HG03571 (cell line): Measurements from ENCODE around the gene DGLUCY.
A peak's percentile ranks its signal among the peaks of the same experiment; 100 is the strongest.
"Not testable (repeated sequence)": the region's sequence is repeated elsewhere in the genome, so short reads cannot be mapped to it uniquely, and the experiment has no call there.

Source experiments
- ATAC-seq: cut with Tn5 transposase; IDR thresholded peaks from one replicate; pipeline ENCODE4 v1.9.1; 2021; ENCODE audit not compliant: unreplicated experiment

The DGLUCY gene

DNA sequence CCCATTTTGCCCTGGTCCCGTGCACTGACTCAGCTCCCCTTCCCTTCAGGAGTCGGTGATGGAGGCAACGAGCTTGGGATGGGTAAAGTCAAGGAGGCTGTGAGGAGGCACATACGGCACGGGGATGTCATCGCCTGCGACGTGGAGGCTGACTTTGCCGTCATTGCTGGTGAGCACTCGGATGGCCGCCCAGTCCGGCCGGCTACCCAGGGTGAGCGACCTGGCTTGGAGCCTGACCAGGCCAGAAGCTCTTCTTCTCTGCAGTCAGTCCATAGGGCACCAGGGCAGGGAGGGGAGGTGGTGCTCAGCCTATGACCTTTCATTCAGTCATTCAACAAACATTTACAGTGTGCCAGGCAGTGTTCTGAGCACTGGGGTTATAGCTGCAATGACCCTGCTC, 90.8 kb downstream of the DGLUCY start:
- no peak for ATAC-seq

DNA sequence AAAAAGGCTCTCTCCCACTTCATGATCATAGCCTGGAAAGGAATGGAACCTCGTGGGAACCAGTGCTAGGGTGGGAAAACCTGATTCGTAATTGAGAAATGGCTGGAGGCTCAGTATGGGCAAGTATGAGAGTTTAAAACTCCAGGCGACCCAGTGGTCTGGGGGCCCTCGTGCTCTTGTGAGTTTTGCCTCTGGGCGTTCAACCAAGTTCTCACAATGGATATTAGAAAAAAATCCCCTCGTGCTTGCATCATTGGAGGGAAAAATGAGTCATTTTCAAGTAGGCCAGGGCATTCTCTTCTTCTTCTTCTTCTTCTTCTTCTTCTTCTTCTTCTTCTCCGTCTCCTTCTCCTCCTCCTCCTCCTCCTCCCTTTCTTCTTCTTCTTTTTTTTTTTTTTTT, 91.6 kb downstream of the DGLUCY start:
- no peak for ATAC-seq

DNA sequence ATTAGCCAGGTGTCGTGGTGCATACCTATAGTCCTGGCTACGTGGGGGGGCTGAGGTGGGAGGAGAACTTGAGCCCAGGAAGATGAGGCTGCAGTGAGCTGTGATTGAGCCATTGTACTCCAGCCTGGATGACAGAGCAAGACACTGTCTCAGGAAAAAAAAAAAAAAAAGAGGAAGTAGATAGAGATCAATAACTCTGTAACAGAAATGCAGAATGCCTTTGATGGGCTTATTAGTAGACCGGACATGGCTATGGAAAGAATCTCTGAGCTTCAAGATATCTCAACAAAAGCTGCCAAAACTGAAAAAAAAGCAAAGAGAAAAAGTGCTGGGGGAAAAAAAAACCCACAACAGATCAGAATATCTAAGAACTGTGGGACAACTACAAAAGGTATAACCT, 93.1 kb downstream of the DGLUCY start:
- no peak for ATAC-seq

DNA sequence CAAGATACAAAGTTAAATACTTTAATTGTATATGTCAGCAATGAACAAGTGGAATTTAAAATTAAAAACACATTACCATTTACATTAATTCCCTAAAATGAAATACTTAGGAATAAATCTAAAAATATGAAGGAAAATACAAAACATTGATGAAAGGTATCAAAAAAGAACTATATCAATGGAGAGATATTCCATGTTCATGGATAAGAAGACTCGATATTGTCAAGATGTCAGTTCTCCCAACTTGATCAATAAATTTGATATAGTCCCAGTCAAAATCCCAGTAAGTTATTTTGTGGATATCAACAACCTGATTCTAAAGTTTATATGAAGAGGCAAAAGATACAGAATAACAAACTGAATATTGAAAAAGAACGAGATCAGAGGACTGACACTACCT, 97.1 kb downstream of the DGLUCY start:
- ATAC-seq, result no peak

DNA sequence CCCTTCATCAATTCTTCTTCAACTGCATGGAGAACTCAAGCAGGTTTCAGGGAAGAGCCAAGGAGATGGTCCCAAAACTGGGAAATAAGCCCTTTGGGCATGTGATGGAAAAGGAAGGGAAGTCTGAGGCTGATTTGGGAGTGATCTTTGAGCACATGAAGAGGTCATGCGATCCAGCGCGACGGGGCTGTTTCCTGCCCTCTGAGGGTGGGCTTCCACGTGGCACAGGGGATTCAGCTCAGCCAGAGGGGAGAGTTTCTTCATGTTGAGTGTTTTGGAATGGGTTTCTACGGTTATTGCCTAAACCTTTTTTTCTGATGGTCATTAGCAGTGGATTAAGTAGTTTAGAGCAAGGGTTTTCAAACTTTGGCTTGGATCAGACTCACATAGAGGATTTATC, 100.4 kb downstream of the DGLUCY start:
- ATAC-seq, result no peak

DNA sequence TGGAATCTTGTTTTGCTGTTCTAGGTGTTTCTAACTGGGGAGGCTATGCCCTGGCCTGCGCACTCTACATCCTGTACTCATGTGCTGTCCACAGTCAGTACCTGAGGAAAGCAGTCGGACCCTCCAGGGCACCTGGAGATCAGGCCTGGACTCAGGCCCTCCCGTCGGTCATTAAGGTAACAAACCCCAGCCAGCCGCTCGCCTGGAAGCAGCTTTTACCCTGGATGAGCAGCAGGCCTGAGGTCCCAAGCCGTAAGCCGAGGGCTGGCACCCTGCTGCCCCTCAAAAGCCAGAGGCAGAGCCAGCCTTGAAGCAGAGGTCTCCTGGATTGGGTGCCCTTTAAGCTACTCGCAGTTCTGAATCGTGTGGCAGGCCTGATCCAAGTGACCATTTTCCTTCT, 101.5 kb downstream of the DGLUCY start:
- ATAC-seq, result no peak

DNA sequence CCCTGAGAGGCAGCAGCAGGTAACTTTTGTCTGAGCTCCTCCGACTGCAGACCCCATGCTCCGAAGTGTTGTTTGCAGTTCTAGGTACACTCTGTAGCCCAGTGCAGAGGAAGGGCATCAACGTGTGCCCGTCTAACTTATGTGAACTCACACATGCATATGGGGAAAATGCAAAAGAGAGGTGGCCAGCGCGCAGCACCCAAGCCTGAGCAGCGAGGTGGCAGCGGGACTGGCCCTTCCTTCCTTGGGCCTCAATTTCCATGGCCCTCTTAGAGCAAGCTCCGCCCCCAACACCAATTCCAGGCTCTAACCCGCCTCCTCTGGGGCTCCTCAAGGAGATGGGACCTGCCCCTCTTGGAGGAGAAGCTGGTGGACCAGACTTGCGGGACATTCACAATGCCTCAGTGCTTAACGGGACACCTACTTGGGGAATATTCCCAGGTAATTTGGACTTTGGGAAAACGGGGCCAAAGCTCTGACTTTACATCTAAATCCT, 102.9 kb downstream of the DGLUCY start:
- no peak for ATAC-seq

DNA sequence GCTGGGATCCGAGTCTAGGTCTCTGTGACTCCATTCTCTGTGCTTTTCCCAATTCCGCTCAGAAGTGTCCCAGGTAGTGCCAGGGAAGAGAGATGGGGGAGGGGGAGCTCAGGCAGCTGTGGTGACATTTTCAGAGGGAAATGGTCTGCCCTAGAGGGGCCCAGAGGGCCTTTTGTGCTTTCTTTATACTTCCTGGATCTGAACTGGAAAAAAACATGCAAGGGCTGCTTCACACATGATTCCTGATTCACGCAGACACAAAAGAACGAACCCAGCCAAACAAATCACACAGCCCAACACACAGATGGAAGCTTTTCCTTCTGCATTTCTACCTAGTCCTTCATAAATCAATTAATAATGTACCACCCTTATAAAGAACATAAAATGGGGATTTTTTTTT, 104.1 kb downstream of the DGLUCY start:
- ATAC-seq, result no peak

DNA sequence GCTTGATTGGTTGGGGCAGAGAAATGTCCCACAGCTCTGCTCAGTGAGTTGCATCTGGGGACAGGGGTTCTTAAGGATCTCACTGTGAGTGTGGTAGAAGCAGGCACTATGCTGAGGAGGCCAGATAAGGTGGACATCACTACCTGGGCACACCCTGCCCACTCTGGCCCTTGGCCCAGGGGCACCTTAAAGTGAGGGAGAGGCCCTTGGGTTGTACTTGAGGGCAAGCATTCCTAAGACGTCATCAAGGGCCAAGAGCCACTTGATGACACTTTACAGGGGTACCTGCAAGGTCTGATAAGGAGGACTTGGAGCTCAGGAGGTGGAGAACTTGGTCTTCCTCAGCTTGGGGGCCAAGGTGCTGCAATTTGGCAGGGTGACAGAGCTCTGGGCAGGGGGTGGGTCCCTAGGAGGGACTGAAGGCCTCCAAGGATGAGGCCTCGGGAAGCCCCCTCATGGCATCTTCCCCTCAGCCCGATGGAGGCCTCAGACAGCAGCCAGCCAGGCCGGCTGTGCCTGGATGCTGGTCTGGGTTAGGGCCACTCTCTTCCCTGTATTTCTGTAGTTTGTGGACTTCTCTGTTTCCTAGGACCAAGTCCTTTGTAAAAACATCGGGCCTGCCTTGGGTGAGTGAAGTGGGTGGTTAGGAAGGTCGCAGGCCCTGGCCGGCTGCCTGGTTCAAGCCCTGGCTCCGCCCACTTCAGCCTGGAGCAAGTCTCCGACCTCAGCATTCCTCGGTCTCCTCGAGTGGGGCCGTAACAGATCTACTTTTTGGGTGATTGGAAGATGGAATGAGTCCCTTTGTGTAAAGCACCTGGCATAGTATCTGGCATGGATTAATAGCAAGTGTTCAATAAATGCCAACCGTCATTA, 105.9 kb downstream of the DGLUCY start:
- ATAC-seq, result no peak

DNA sequence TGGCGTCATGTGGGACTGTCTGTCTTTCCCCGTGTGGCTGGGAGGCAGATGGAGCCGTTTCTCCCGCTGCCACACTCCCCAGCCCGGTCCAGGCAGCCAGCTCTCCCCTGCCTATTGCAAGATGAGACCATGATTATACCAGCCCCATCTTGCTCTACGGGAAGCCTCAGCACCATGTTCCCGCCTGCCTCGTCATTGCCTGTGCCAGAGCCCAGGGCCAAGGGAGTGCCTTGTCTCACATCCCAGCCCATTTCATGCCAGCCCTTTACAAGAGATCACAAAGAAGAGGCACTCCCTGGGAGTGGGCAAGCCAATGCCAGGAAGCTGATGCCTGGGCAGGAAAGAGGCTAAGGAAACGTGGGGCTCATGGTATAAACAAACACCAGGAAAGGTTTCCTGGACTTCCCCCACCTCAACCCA, 106.7 kb downstream of the DGLUCY start:
- ATAC-seq, result no peak

DNA sequence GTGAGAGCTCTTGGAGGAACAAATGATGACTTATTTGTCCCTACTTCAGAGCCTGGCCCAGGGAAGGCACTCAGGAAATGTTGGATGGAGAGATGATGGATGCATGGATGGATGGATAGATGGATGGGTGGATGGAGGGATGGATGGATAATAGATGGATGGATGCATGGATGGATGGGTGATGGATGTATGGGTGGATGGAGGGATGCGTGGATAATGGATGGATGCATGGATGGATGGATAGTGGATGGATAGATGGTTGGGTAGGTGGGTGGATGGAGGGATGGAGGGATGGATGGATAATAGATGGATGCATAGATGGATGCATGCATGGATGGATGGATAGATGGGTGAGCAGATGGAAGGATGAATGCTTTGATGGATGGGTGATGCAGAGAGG, 107.4 kb downstream of the DGLUCY start:
- ATAC-seq, result no peak

DNA sequence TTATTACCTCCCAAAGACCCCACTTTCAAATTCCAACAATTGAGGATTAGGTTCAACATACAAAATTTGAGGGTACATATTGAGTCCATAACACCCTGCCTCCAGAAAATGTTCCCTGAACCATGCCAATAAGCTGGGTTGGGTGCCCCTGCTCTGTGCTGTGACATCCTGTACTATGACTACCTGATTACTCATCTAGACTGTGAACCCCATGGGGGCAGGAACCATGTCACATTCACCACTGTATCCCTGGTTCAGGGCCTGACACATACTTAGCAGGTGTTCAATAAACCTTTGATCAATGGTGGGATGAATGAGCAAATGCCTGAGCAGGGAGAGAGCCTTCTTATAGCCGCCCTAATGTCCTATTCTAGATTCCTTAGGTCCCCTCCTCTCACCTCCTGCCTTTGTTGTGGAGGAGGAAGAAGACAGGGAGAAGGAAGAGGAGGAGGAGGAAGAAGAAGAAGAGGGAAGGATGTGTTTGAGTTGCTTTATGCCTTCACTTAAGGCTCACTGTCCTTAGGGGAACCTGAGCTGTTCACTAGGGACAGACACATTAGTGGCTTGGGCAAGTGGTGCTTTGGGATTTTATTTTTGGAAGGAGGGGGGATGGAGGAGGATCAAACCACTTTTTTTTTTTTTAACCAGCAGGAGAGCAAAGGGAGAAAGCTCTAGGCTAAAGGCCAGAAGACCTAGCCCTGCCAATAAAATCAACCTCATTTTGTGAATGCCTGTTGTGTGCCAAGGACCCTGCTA, 109.3 kb downstream of the DGLUCY start:
- no peak for ATAC-seq

DNA sequence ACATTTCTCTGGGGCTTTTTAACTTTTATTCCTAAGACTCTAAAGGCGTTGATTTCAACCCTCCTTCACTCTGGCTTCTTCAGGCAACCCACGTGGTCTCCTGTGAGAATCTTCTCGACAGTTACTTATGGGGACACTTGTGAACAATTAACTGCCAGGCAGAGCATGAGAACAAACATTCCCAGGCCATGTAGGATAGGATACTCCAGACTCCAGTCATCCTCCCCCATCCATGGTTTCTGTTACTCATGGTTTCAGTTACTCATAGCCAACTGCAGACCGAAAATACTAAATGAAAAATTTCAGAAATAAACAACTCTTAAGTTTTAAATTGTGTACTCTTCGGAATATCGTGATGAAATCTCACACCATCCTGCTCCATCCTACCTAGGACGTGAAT, 111.2 kb downstream of the DGLUCY start:
- ATAC-seq, result no peak

DNA sequence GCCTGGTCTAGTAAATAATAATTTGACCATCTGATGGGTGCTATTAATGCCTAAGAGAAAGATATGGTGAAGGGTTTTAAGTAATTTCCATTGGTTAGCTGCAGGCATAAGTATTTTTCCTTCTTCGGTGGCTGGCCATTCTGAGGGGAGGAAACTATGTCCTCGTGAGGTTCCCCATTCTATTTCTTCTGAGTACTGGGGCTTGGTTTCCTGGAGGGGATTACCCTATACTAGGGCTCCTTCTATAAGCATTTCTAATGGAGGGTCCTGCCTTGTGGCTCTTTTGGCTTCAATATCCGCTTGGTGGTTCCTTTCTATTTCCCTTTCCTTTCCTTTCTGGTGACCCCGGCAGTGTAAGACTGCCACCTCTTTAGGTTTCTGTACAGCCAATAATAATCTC, 112.5 kb downstream of the DGLUCY start:
- not testable (repeated sequence) for ATAC-seq

DNA sequence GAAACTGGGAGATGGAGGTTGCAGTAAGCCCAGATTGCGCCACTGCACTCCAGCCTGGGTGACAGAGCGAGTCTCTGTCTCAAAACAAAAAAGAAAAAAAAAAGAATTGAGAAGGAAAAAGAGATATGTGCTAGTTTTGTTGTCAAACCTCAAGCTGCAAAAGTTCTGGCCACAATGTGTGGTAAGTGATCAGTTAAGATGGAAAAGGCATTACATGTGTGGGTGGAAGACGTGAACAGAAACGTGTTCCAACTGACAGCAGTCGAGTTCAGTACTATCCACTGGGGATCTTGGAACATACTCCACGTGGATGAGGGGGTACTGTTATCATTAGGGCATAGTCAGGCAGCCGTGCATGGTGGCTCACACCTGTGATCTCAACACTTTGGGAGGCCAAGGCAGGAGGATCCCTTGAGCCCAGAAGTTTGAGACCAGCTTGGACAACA, 113.3 kb downstream of the DGLUCY start:
- no peak for ATAC-seq

DNA sequence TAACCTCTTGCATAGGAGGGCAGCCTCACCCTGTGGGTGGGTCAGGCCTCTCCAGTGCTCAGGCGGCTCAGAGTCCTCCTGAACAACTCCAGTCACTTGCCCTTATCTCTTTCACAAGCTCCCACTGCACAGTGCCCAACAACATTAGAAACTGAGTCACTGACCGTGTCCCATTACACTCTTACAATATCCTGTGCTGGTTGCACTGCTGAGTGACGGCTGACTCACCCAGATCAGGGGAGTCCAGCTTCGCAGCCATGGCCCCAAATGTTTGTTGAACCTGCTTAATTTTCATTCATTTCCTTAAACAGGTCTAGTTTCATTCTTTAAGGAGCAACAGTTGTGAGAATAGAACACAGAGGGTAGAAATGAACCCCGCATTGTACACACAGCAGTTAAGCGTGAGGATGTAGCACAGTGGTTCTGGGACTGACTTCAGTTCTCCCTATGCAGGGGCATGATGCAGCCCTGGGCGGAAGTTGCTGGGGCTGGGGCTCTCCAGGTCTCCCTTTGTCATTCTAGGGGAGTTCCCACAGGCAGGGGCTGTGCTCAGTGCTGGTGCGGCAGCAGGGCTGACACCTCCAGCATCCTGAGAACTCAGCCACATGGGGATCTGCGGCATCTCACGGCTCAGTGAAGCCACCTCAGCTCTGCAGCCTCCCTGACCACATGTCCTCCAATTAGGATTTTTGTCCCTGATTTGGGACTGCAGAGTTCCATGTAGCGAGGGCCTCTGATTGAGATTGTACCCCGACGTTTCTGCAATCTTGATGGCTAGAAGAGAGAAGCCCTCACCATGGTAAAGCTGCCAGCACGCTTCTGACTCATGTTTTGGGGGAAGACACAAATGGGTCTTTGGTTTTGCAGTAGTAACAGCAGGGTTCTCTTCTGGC, 114.5 kb downstream of the DGLUCY start:
- peak; percentile 78 for ATAC-seq

DNA sequence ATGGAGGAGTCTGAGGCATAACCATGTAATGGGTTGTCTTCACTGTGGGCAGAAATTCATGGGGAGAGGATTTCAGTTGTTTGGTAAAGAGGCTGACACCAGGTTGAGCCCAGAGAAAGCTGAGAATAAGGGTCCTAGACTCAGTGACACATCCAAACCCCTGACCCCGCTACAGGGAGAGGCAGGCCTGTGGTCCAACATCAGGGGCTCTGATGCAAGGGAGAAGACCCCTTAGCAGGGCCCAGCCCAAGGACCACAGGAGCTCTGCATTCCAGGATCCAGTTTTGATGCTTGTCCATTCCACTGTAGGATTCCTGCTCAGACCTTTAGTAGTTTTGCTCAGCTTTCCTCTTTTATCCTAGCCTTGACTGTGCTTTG, 115.1 kb downstream of the DGLUCY start:
- no peak for ATAC-seq

DNA sequence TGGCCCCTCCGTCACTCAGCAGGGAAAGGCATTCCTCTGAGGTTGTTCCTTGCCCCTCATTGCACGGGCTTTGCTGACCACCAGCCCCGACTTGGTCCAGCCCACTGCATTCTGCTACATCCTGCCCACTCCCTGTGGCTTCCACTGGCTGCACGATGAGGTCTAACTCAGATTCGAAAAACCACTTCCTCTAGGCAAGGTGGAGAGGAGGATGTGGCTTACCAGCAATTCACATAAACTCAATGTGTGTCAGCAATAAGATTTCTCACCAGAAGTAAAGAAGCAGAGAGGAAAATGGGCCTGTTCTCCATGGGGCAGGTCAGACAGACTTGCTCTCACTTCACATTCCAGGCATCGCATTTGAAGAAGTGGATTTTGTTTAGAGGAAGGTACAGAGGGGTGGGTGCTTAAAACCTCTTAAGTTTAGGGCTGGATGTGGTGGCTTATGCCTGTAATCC, 115.9 kb downstream of the DGLUCY start:
- ATAC-seq, result peak; percentile 71

DNA sequence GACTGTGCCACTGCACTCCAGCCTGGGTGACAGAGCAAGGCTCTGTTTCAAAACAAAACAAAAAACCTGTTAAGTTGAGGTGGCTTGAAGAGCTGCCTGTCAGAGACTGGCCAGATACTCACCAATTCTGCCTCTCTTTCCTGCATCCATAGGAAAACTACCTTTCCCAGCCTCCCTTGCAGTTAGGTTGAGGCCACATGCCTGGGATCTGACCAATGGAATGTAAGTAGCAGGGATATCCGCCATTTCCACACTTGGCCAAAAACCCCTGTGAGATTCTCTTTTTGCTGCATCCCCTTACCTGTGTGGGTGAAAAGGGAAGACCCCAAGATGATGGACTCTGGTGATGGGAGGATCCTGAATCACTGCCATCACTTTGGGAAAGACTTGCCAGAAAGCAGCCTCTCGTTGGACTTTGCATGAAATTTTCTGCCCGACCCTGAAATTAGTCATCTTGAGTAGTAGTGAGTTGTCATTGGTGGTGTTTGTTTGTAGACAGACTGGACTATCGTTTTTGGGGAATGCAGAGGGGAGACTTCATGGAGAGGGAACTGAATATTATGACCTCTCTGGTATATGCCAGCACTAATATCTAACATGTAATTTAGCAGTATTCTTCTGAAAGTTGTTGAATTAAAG, 116.6 kb downstream of the DGLUCY start:
- no peak for ATAC-seq

DNA sequence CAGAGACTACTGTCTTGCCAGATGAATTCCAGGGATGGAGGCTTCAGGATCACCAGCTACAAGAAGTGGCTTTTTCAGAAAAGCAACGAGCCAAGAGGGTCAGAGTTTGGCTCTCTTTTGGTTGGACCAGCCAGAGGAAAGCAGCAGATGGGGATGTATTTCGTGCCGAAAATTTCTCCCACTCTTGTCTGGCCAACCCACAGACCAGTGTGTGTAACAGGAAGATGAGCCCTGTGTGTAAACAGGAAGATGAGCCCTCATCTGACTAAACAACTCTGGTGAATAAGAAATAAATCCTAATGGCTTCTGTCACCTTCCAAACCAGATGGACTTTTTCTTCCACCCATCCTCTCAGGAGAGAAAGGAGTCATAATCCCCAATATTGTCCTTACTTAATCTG, 117.6 kb downstream of the DGLUCY start:
- ATAC-seq, result no peak

DNA sequence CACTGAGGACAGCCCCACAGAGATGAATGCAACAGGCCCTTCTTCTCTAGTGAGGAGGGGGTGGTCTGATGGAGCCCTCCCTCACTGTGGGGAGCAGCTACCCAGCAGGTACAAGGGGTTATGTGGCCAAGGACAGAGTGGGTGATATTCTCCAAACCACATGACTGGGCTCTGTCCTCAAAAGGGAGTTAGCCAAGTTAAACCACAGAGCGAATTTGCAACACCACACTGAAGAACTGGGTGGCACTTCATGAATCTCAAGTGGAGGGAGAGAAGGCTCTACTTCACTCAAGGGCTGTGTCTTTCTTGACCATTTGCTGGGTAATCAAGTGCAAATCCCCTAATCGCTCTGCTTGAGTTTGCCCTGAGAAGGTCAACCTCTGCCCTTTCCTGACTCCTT, 118.2 kb downstream of the DGLUCY start:
- ATAC-seq, result no peak
